OCI-LY1 (cell line): ENCODE measurements around the gene STX8.

Source experiments
- EZH2 ChIP-seq: fragments of 200-600 bp; sonication (generic), shearing (Covaris generic); IDR thresholded peaks from 2 replicates; pipeline ENCODE4 v1.8.0; 2017; ENCODE audit warnings: borderline replicate concordance, mixed run types, mild to moderate bottlenecking, antibody characterized with exemption, low read length, moderate library complexity, mixed read lengths
- TF ChIP-seq, protein P1 (sequence below): fragments of 200-600 bp; sonication (generic), shearing (Covaris generic); IDR thresholded peaks from 2 replicates; pipeline ENCODE4 v1.5.1; 2017; ENCODE audit warnings: mild to moderate bottlenecking, antibody characterized with exemption, low read length, moderate library complexity, mixed read lengths

DNA sequence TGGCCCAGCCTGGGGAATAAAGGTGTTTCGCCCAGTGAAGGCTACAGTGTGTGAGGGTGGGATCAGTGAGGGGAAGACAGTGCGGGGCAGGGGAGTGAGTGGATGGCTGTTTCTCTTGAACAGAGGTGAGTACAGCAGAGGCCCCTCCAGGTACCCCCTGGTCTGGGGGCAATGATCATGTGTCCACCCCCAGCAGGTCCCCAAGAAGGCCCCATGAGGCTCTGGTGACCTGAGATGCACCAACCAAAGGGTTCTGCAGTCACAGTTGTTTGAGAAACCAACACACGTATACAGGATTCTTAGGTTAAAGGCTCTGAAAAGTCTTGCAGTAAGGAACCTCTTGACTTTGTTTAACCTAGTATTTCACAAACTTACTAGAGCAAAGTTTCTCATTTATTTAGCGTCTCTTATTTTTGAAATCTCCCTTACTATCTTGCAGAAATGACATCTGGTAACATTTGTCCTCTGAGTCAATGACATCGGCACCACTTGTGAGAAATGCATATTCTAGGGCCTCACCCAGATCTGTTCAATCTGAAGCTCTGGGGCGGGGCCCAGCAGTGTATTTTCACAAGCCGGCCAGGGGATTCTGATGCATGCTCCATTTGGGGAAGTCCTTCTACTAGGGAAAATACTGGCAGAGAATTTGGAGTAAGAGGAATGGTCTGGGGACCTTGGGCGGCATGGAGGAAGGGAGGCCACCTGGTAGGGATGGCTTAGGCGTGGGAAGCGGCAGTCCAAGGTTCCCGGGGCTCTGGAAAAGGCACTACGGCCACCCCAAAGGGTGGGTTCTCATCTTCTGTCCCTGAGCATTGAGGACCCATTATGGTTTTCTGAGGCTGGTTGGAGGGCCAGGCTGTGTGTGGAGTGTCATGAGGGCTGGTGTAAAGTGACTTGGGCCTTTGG lies 337.0 kb downstream of the STX8 start:
- TF ChIP-seq, protein P1, sequence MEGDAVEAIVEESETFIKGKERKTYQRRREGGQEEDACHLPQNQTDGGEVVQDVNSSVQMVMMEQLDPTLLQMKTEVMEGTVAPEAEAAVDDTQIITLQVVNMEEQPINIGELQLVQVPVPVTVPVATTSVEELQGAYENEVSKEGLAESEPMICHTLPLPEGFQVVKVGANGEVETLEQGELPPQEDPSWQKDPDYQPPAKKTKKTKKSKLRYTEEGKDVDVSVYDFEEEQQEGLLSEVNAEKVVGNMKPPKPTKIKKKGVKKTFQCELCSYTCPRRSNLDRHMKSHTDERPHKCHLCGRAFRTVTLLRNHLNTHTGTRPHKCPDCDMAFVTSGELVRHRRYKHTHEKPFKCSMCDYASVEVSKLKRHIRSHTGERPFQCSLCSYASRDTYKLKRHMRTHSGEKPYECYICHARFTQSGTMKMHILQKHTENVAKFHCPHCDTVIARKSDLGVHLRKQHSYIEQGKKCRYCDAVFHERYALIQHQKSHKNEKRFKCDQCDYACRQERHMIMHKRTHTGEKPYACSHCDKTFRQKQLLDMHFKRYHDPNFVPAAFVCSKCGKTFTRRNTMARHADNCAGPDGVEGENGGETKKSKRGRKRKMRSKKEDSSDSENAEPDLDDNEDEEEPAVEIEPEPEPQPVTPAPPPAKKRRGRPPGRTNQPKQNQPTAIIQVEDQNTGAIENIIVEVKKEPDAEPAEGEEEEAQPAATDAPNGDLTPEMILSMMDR = no peak
- TF ChIP-seq EZH2 = no peak
